ENCODE results near the gene PPP1R27. TPM values are rescaled to one million over a fixed set of nuclear protein-coding genes. Genes with fewer than 3 reads are reported as not detected.

The PPP1R27 gene
- total and polyA plus RNA-seq, 9 of the 15 experiments (the other 6 are each of a cell fraction or from before 2014, with no cell fraction given), result 0.29 to 6.9 (median 1.5) TPM; not detected in 2

GRCh38 chr17:81863833-81864768, 29.3 kb upstream of the PPP1R27 start (continued):
- TF ChIP-seq MGA (IDR thresholded peaks at IDR 0.05) (no peak), NFIC (IDR thresholded peaks at IDR 0.05) (peak; percentile 51; the same call in 1 of the 2 replicates), CBFA2T2 (conservative IDR thresholded peaks at IDR 0.05) (no peak), ZNF274 (IDR thresholded peaks at IDR 0.05; ENCODE audit: borderline replicate concordance, low read depth, low read length) (no peak), CCNT2 (IDR thresholded peaks at IDR 0.05; ENCODE audit: borderline replicate concordance, extremely low read depth, insufficient read length, low read depth, low read length) (no peak), CHAMP1 (IDR thresholded peaks at IDR 0.05) (no peak), LARP7 (IDR thresholded peaks at IDR 0.05) (no peak), ZNF121 (CRISPR knock-in tag; conservative IDR thresholded peaks at IDR 0.05) (peak; percentile 23; the same call in 1 of the 2 replicates), RBFOX2 (IDR thresholded peaks at IDR 0.05; ENCODE audit: low read depth, low read length) (peak; percentile 35; the same call in 1 of the 2 replicates), NFE2 (IDR thresholded peaks at IDR 0.05; ENCODE audit: low read depth) (no peak), PKNOX1 (IDR thresholded peaks at IDR 0.05) (no peak), POLR2G (IDR thresholded peaks at IDR 0.05; ENCODE audit: low read depth, low read length) (peak; percentile 49; the same call in 1 of the 2 replicates)
